OCI-LY7 (cell line): Measurements from ENCODE around the gene QSER1. TPM values are rescaled to one million over a fixed set of nuclear protein-coding genes. Genes with fewer than 3 reads are reported as not detected.
A peak's percentile ranks its signal among the peaks of the same experiment; 100 is the strongest.

ENCODE experiments used
- BruUV-seq: library from RNA; stranded (reverse); fragments of 400-500 nt; replicated peaks from 2 replicates; lab custom pipeline; 2021; lab: Mats Ljungman, UMichigan
- CTCF ChIA-PET: fragments of 300-600 bp; sonication (Branson Sonifier 250); formaldehyde crosslinking; loops from one replicate; lab custom pipeline; 2022; ENCODE audit warnings: antibody characterized with exemption; ENCODE audit not compliant: unreplicated experiment; lab: Charles Lee
- POLR2A ChIA-PET: fragments of 300-600 bp; sonication (Branson Sonifier 250); formaldehyde crosslinking; loops from one replicate; lab custom pipeline; 2022; ENCODE audit warnings: antibody characterized with exemption; lab: Charles Lee
- DNase-seq: peaks from one replicate; pipeline ENCODE4 v3.0.0-alpha.2; 2015; ENCODE audit warnings: low spot score
- H2AFZ ChIP-seq: fragments of 200-600 bp; sonication (generic), shearing (Covaris generic); 2 replicates; pipeline ENCODE4 v1.6.1; 2014; ENCODE audit warnings: mild to moderate bottlenecking, antibody characterized with exemption, low read length, moderate library complexity
- H3K27ac ChIP-seq: fragments of 200-600 bp; sonication (generic); 2 replicates; pipeline ENCODE4 v1.5.1; 2014; ENCODE audit warnings: mixed run types, low read depth, mild to moderate bottlenecking, moderate library complexity, low read length, inconsistent platforms; ENCODE audit not compliant: poor library complexity, severe bottlenecking
- H3K36me3 ChIP-seq: fragments of 200-600 bp; sonication (generic); 2 replicates; pipeline ENCODE4 v1.6.1; 2014; ENCODE audit warnings: mild to moderate bottlenecking, antibody characterized with exemption, low read length, moderate library complexity, mixed read lengths; ENCODE audit not compliant: insufficient read depth
- H3K4me1 ChIP-seq: fragments of 200-600 bp; sonication (generic); 2 replicates; pipeline ENCODE4 v1.5.1; 2014; ENCODE audit warnings: mild to moderate bottlenecking, low read length; ENCODE audit not compliant: insufficient read depth, poor library complexity, severe bottlenecking
- H3K4me2 ChIP-seq: fragments of 200-600 bp; sonication (generic); 2 replicates; pipeline ENCODE4 v1.6.1; 2014; ENCODE audit warnings: mild to moderate bottlenecking, low read length
- H3K4me3 ChIP-seq: fragments of 200-600 bp; sonication (generic); 2 replicates; pipeline ENCODE4 v1.5.1; 2014; ENCODE audit warnings: mild to moderate bottlenecking, low read depth, low read length; ENCODE audit not compliant: poor library complexity, severe bottlenecking
- H3K79me2 ChIP-seq: fragments of 200-600 bp; sonication (generic); 2 replicates; pipeline ENCODE4 v1.6.1; 2016; ENCODE audit warnings: low read depth, mild to moderate bottlenecking, low read length, moderate library complexity, mixed read lengths; ENCODE audit not compliant: insufficient read depth
- H3K9me2 ChIP-seq: fragments of 200-600 bp; sonication (generic); 2 replicates; pipeline ENCODE4 v1.6.1; 2016; ENCODE audit warnings: mild to moderate bottlenecking, low read length, mixed read lengths; ENCODE audit not compliant: insufficient read depth
- H3K9me3 ChIP-seq: fragments of 200-600 bp; sonication (generic); 2 replicates; pipeline ENCODE4 v1.6.1; 2014; ENCODE audit warnings: mild to moderate bottlenecking, mixed run types, low read length, mixed read lengths
- H4K20me1 ChIP-seq: fragments of 200-600 bp; sonication (generic); 2 replicates; pipeline ENCODE4 v1.6.1; 2014; ENCODE audit warnings: mild to moderate bottlenecking, antibody characterized with exemption, low read length, moderate library complexity, mixed read lengths; ENCODE audit not compliant: insufficient read depth
- EZH2phosphoT487 ChIP-seq: fragments of 200-600 bp; sonication (generic); IDR thresholded peaks from 2 replicates; pipeline ENCODE4 v1.6.1; 2018; ENCODE audit warnings: low read depth, borderline replicate concordance, mild to moderate bottlenecking, mixed run types, antibody characterized with exemption, low read length, moderate library complexity, mixed read lengths
- intact Hi-C: fragments of 100-400 bp; cut with micrococcal nuclease; formaldehyde crosslinking; loops from one replicate; pipeline ENCODE4 v1.10.0; 2022; ENCODE audit not compliant: unreplicated experiment
- total RNA-seq, 2 experiments: library from RNA; depleted of rRNA in 1 of 2; stranded (reverse); fragments of >200 nt in 1 of 2; shearing (Covaris generic) in 1 of 2; gene quantifications; 2 replicates each; pipeline ENCODE4 v1.2.3, GENCODE V29; 2014 to 2022
- TF ChIP-seq, protein P1 (sequence below): fragments of 200-600 bp; sonication (generic); conservative IDR thresholded peaks from 2 replicates; pipeline ENCODE4 v1.5.1; 2014; ENCODE audit warnings: mild to moderate bottlenecking, antibody characterized with exemption, low read length, moderate library complexity, mixed read lengths

The QSER1 gene
- total RNA-seq, 2 experiments from 2014 or later, result 30.6 to 46.3 TPM

DNA sequence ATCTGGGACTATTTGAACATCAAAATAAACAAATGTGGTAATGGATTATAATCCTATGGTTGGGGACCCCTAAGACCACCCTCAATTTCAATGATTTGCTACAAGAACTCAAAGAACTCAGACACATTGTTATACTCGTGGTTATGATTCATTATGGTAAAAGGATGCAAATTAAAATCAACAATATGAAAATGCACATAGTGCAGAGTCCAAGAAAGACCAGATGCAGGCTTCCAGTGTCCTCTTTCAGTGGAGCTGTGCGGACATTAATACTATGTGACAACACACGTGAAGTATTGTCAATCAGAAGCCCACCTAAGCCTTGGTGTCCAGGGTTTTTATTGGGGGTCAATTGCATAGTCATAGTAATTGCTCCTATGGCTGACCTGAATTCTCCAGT is 9.2 kb upstream of the QSER1 start:
- H3K9me3 ChIP-seq, result no peaks in the 10 kb centered on the region
- intact Hi-C loops, result no loop called here
- H3K9me2 ChIP-seq, result no peaks in the 10 kb centered on the region
- no peak overlapping the region for H3K4me2 ChIP-seq
- no peak overlapping the region for H3K27ac ChIP-seq
- DNase-seq, result no peak
- no TSS peak for BruUV-seq
- CTCF ChIA-PET, result interaction anchor here (1.0 kb wide), 1 partner anchor 11 kb away, joined by 3 read pairs; no protein-coding TSS in a partner anchor
- POLR2A ChIA-PET, result interaction anchor here (0.8 kb wide), 1 partner anchor 12 kb away, joined by 3 read pairs; no protein-coding TSS in a partner anchor
- no peak overlapping the region for H3K4me3 ChIP-seq
- H2AFZ ChIP-seq, result no peak overlapping the region
- no peaks in the 10 kb centered on the region for H3K4me1 ChIP-seq
- no peaks in the 10 kb centered on the region for H3K36me3 ChIP-seq
- H3K79me2 ChIP-seq, result no peaks in the 10 kb centered on the region
- H4K20me1 ChIP-seq, result no peaks in the 10 kb centered on the region
- no peak for TF ChIP-seq EZH2phosphoT487
- TF ChIP-seq, protein P1, sequence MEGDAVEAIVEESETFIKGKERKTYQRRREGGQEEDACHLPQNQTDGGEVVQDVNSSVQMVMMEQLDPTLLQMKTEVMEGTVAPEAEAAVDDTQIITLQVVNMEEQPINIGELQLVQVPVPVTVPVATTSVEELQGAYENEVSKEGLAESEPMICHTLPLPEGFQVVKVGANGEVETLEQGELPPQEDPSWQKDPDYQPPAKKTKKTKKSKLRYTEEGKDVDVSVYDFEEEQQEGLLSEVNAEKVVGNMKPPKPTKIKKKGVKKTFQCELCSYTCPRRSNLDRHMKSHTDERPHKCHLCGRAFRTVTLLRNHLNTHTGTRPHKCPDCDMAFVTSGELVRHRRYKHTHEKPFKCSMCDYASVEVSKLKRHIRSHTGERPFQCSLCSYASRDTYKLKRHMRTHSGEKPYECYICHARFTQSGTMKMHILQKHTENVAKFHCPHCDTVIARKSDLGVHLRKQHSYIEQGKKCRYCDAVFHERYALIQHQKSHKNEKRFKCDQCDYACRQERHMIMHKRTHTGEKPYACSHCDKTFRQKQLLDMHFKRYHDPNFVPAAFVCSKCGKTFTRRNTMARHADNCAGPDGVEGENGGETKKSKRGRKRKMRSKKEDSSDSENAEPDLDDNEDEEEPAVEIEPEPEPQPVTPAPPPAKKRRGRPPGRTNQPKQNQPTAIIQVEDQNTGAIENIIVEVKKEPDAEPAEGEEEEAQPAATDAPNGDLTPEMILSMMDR, result no peak

DNA sequence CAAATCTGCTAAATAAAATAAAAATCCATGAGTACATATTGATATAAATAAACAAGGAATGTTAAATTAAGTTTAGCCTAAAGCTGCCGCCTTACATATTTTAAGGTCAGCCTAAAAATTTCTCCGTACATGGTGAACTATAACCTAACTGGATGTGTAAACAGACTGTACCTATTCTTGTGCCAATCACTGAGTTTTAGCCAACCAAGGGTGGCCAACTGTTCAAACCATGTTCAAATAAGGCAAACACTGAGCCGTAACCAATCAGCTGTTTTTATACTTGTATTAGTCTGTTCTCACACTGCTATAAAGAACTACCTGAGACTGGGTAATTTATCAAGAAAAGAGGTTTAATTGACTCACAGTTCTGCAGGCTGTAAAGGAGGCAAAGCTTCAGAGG is 8.6 kb upstream of the QSER1 start:
- Histone ChIP-seq H4K20me1 (no peaks in the 10 kb centered on the region), H3K4me3 (no peak overlapping the region), H3K27ac (no peak overlapping the region), H3K4me1 (no peaks in the 10 kb centered on the region), H3K79me2 (no peaks in the 10 kb centered on the region), H3K9me3 (no peaks in the 10 kb centered on the region), H2AFZ (no peak overlapping the region), H3K9me2 (no peaks in the 10 kb centered on the region), H3K36me3 (no peaks in the 10 kb centered on the region), H3K4me2 (no peak overlapping the region)
- POLR2A ChIA-PET, result no interaction called here
- TF ChIP-seq, protein P1, result no peak
- no peak for TF ChIP-seq EZH2phosphoT487
- intact Hi-C loops, result no loop called here
- BruUV-seq, result no TSS peak
- CTCF ChIA-PET, result interaction anchor here (1.0 kb wide), 1 partner anchor 11 kb away, joined by 3 read pairs; no protein-coding TSS in a partner anchor
- DNase-seq, result no peak

DNA sequence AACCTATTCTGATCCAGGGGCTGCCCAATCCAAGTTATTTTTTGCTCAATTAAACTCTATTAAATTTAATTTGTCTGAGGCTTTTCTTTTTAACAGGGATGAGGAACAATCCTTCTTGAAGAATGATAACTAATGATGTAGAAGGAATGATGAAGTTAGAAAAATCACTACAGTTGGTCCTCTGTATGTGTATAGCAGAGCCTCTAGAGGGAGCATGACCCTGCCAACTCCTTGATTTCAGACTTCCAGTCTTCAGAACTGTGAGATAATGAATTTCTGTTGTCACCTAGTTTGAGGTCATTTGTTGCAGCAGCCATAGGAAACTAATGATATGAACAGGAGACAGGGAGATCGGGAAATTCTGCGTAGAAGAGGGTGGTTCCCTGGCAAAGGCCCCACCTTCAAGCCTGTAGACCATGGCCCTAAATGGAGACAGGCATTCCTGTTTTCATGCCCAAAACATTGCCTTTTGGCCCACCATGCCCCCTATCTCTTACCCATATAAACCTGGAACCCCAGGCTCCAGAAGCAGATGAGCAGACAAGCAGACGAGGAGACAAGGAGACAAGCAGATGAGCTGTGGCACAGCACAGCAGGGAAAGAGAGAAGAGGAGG is 7.7 kb upstream of the QSER1 start:
- intact Hi-C loops, result no loop called here

More for the DNA sequence above, 7.7 kb upstream of the QSER1 start:
- Histone ChIP-seq H3K4me1 (no peaks in the 10 kb centered on the region), H4K20me1 (no peaks in the 10 kb centered on the region), H3K4me3 (no peak overlapping the region), H3K9me2 (no peaks in the 10 kb centered on the region), H3K9me3 (no peaks in the 10 kb centered on the region), H3K4me2 (no peak overlapping the region), H3K27ac (no peak overlapping the region), H2AFZ (no peak overlapping the region), H3K79me2 (no peaks in the 10 kb centered on the region), H3K36me3 (no peaks in the 10 kb centered on the region)
- POLR2A ChIA-PET, result no interaction called here
- peak; percentile 39 for DNase-seq
- TF ChIP-seq, protein P1, result peak; percentile 80
- no peak for TF ChIP-seq EZH2phosphoT487
- BruUV-seq, result no TSS peak
- CTCF ChIA-PET, result interaction anchor here (1.0 kb wide), 1 partner anchor 10 kb away, joined by 3 read pairs; no protein-coding TSS in a partner anchor
